Measurements from ENCODE around the gene HS6ST1.

DNA sequence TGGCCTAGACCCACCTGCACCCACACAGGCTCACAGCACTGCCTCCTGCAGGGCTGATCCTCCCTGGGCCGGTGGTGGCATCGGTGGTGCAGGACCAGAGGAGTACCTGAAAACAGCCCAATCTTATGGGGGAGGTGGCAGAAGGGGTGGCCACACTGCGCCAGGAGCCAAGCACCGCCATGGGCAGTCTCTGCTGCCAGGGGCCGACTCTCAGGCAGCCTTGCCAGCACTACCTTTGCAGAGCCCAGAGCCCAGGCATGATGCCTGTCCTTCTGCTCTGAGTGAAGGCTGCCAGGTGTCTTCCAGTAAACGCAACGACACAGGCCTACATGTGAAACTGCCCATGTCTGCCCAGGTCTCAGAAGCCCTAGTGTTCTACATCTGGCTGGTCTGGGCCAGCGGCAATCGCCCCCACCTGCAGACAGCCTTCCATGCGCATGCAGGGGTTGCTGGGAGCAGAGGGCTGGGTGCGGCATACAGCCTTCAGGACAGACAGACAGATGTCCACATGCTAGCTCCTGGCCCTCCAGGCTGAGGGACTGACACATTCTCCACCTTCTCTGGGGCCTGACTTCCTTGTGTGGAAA is 6.8 kb downstream of the HS6ST1 start:
- TF ChIP-seq CTCF (IDR thresholded peaks at IDR 0.05) (no peak), POLR2A (IDR thresholded peaks at IDR 0.05) (no peak)

Measured in right lobe of liver (tissue), 4 donors.